HG03175 (cell line): ENCODE data around the gene LMAN2.
A peak's percentile ranks its signal among the peaks of the same experiment; 100 is the strongest.
"Not testable (repeated sequence)": the region's sequence is repeated elsewhere in the genome, so short reads cannot be mapped to it uniquely, and the experiment has no call there.

Experiments used
- ATAC-seq: cut with Tn5 transposase; IDR thresholded peaks from one replicate; pipeline ENCODE4 v1.9.1; 2021; ENCODE audit warnings: mild to moderate bottlenecking, moderate library complexity; ENCODE audit not compliant: unreplicated experiment

LMAN2 gene

GRCh38 chr5:177308740-177309139 lies 42.7 kb downstream of the LMAN2 start:
- ATAC-seq: no peak

GRCh38 chr5:177307544-177308363 lies 43.7 kb downstream of the LMAN2 start:
- no peak for ATAC-seq

GRCh38 chr5:177306674-177307543 lies 44.6 kb downstream of the LMAN2 start:
- no peak for ATAC-seq

GRCh38 chr5:177306103-177306640 lies 45.3 kb downstream of the LMAN2 start:
- not testable (repeated sequence) for ATAC-seq

- ATAC-seq: no peak
Observed at GRCh38 chr5:177304392-177305119, 46.9 kb downstream of the LMAN2 start.

- ATAC-seq: no peak
Observed at GRCh38 chr5:177303925-177304391, 47.5 kb downstream of the LMAN2 start.

- peak; percentile 73 for ATAC-seq
Observed at GRCh38 chr5:177303121-177303924, 48.1 kb downstream of the LMAN2 start, which contains the start of the genes PRELID1 and RAB24. PRELID1 (plus strand) TSS chr5:177303799; CDS start chr5:177303986, 187 bp downstream. RAB24 (minus strand) TSS chr5:177303719; CDS start chr5:177303288, 431 bp downstream.

GRCh38 chr5:177302354-177303110 lies 48.9 kb downstream of the LMAN2 start:
- no peak for ATAC-seq

GRCh38 chr5:177301503-177302165 lies 49.8 kb downstream of the LMAN2 start:
- no peak for ATAC-seq

- no peak for ATAC-seq
Observed at GRCh38 chr5:177300951-177301350, 50.5 kb downstream of the LMAN2 start.

- peak; percentile 28 for ATAC-seq
Observed at GRCh38 chr5:177300236-177300880, 51.1 kb downstream of the LMAN2 start.

GRCh38 chr5:177299697-177300096 lies 51.8 kb downstream of the LMAN2 start:
- no peak for ATAC-seq

- no peak for ATAC-seq
Observed at GRCh38 chr5:177297922-177298321, 53.5 kb downstream of the LMAN2 start.

- ATAC-seq: no peak
Observed at GRCh38 chr5:177296581-177296980, 54.9 kb downstream of the LMAN2 start.

- no peak for ATAC-seq
Observed at GRCh38 chr5:177295924-177296323, 55.5 kb downstream of the LMAN2 start.

GRCh38 chr5:177294632-177295031 lies 56.8 kb downstream of the LMAN2 start:
- ATAC-seq: no peak

GRCh38 chr5:177293819-177294581 lies 57.5 kb downstream of the LMAN2 start:
- ATAC-seq: no peak
